ENCODE data around the gene TRIM71.
"Not testable (repeated sequence)": the region's sequence is repeated elsewhere in the genome, so short reads cannot be mapped to it uniquely, and the experiment has no call there.

The TRIM71 gene

DNA sequence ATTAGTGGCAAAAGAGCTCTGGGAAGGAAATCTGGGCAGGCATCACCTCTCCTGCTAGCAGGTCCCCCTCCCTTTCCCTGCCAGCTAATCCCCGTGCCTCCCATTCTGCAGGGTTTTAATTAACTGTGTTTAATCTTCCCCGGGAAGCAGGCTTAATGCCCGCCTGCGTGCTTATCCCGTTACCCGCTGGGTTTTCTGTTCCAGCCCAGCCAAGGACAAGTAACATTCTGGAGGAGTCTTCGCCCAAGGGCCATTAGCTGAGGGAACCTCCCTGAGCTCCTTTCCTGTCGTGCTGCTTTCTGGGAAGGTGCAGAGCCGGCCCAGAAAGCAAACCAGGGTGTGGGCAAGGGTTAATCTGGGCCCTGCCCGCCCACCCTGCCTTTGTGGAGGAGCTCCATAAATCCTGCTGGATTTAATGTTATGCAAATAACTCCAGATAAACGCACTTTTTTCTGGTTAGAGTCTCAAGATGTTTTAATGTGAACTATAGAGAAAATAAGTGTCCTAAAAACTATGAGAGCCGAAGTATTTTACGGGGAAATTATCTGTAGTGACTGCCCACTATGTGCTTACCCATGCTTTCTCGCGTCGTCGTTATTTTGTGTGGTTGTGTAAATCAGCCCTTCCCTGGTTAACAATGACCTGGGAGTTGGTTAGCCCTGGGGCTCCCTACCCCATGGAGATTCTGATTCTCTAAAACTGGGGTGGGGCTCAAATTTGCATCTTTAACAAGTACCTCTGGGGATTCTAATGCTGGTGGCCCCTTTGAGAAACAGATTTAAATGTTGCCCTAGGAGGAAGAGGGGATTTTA lies 25.9 kb downstream of the TRIM71 start:
- ATAC-seq (replicated peaks) (no peak), DNase-seq (no peak)
- Mint-ChIP-seq H3K27ac (no peak overlapping the region), H3K4me1 (peaks cover 12 to 15% of the 10 kb centered on the region in 2 donors), H3K9me3 (no peaks in the 10 kb centered on the region), H3K27me3 (peaks cover 0 to 5% of the 10 kb centered on the region in 2 donors), H3K36me3 (no peaks in the 10 kb centered on the region), H3K4me3 (no peak overlapping the region)

DNA sequence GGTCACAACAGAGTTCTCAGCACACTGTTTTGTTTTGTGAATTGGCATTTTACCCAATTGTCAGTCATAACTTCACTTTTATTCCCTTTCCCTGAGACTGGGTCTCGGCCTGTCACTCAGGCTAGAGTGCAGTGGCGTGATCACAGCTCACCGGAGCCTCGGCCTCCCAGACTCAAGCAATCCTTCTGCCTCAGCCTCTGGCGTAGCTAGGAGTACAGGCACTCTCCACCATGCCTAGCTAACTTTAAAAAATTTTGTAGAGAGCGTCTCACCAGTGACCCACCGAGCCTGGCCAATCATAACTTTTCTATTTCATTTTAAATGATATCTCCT lies 26.5 kb downstream of the TRIM71 start:
- ATAC-seq (replicated peaks) (no peak), DNase-seq (no peak)
- peaks cover 12 to 15% of the 10 kb centered on the region in 2 donors for H3K4me1 Mint-ChIP-seq
- H3K4me3 Mint-ChIP-seq, result no peak overlapping the region
- H3K9me3 Mint-ChIP-seq, result no peaks in the 10 kb centered on the region
- H3K27ac Mint-ChIP-seq, result no peak overlapping the region
- no peaks in the 10 kb centered on the region for H3K36me3 Mint-ChIP-seq
- H3K27me3 Mint-ChIP-seq, result peaks cover 0 to 5% of the 10 kb centered on the region in 2 donors

DNA sequence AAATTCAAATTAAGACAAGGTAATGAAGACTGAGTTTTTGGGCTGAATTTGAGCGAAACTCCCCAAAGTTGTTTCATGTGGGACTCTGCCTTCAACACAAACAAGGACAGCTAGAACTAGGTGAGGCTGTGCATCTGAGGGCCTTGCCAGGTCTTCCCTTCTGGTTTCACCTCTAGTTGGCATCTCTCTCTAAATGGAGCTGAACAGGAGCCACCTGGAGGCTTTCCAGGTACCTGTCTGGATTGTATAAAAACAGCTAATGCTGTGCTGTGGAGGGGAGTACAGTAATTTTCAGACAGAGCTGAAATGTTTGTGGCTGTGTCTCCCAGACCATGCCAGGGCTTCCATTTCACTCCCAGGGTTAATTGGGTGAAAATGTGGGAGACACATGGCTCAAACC lies 27.1 kb downstream of the TRIM71 start:
- Mint-ChIP-seq H3K36me3 (no peaks in the 10 kb centered on the region), H3K4me3 (no peak overlapping the region), H3K27me3 (peaks cover 0 to 5% of the 10 kb centered on the region in 2 donors), H3K27ac (no peak overlapping the region), H3K4me1 (peaks cover 12 to 15% of the 10 kb centered on the region in 2 donors), H3K9me3 (no peaks in the 10 kb centered on the region)
- ATAC-seq (replicated peaks), result no peak
- no peak for DNase-seq

DNA sequence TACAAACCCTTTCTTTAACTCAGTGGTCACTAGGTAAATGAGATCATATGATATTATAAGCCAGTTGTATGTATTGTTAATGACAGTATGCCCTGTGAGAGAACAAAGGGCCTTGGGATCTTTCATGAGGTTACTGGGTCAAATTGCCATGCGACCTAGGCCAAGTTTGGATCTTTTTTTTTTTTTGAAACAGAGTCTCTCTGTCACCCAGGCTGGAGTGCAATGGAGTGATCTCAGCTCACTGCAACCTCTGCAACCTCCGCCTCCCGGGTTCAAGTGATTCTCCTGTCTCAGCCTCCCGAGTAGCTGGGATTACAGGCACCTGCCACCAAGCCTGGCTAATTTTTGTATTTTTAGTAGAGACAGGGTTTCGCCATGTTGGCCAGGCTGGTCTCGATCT lies 27.7 kb downstream of the TRIM71 start:
- not testable (repeated sequence) for H3K4me3 Mint-ChIP-seq; H3K27me3 Mint-ChIP-seq; ATAC-seq (replicated peaks); H3K9me3 Mint-ChIP-seq; H3K27ac Mint-ChIP-seq; H3K36me3 Mint-ChIP-seq; DNase-seq
- peaks cover 12 to 15% of the 10 kb centered on the region in 2 donors for H3K4me1 Mint-ChIP-seq

DNA sequence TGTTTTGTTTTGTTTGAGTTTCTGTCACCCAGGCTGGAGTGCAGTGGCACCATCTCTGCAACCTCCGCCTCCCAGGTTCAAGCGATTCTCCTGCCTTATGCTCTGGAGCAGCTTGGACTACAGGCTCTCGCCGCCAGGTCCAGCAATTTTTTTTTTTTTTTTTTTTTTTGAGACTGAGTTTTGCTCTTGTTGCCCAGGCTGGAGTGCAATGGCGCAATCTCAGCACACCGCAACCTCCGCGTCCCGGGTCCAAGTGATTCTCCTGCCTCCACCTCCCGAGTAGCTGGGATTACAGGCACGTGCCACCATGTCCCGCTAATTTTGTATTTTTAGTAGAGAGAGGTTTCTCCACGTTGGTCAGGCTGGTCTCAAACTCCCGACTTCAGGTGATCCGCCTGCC lies 29.2 kb downstream of the TRIM71 start:
- ATAC-seq (replicated peaks); H3K36me3 Mint-ChIP-seq; H3K27ac Mint-ChIP-seq; H3K27me3 Mint-ChIP-seq; DNase-seq; H3K9me3 Mint-ChIP-seq; H3K4me3 Mint-ChIP-seq: not testable (repeated sequence)
- H3K4me1 Mint-ChIP-seq, result peaks cover 10 to 11% of the 10 kb centered on the region in 2 donors

DNA sequence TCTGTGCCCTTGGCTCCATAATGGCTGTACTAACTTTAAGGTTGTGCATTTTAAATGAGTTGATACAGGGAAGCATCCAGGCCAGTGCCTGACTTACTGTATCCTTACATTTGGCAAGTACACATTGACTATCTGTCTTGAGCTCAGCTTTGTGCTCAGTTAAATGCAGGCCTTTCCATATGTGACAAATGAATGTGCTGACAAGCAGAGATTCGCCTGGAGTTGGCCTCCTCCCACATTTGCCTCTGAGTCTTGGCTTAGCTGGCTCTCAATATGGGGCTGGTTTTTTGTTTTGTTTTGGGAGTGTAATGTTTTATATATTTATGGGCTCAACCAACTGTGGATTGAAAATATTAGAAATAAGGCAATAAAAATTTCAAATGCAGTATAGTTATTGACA lies 29.7 kb downstream of the TRIM71 start:
- Mint-ChIP-seq H3K4me1 (peaks cover 5 to 6% of the 10 kb centered on the region in 2 donors), H3K36me3 (no peaks in the 10 kb centered on the region), H3K9me3 (no peaks in the 10 kb centered on the region), H3K4me3 (no peak overlapping the region), H3K27me3 (no peaks in the 10 kb centered on the region), H3K27ac (no peak overlapping the region)
- no peak for DNase-seq
- no peak for ATAC-seq (replicated peaks)

DNA sequence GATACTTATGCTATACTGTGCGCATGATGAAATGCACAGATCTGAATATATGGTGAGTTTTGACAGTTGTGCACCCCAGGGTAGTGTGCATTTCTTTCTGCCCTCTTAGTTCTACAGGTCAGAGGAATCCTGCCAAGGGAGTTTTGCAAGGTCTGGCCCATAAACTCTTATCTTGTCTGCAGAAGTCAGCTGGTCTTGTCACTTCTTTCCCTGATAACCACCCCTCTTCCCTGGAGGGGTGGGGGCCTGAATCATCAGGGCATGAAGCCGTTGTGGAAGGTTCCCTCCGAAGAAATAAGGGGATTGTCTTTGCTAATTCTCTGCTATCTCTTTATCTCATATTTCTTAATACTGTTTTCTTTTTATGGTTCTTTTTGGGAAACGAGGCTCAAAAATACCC lies 30.4 kb downstream of the TRIM71 start:
- Mint-ChIP-seq H3K36me3 (no peaks in the 10 kb centered on the region), H3K4me3 (no peak overlapping the region), H3K9me3 (no peaks in the 10 kb centered on the region), H3K4me1 (no peaks in the 10 kb centered on the region), H3K27me3 (no peaks in the 10 kb centered on the region), H3K27ac (no peak overlapping the region)
- no peak for ATAC-seq (replicated peaks)
- DNase-seq, result no peak

DNA sequence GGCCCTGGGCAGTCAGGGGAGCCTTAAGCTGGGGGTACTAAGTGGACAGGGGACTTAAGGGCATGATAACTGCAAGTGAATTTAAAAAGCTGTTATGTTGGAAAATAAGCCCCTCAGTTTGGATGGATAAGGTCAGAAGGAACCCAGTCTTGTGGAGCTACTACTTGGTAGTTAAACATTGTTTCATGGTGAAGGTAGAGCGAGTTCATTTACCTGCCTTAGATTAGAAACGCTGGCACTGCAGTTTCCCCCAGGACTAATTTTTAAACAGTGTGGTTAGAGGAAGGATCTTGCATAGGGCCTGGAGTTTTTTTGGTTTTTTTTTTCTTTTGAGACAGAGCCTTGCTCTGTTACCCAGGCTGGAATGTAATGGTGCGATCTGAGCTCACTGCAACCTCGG lies 31.2 kb downstream of the TRIM71 start:
- Mint-ChIP-seq H3K9me3 (no peaks in the 10 kb centered on the region), H3K27ac (no peak overlapping the region), H3K36me3 (no peaks in the 10 kb centered on the region), H3K27me3 (no peaks in the 10 kb centered on the region), H3K4me3 (no peak overlapping the region), H3K4me1 (no peaks in the 10 kb centered on the region)
- ATAC-seq (replicated peaks) (no peak), DNase-seq (no peak)

DNA sequence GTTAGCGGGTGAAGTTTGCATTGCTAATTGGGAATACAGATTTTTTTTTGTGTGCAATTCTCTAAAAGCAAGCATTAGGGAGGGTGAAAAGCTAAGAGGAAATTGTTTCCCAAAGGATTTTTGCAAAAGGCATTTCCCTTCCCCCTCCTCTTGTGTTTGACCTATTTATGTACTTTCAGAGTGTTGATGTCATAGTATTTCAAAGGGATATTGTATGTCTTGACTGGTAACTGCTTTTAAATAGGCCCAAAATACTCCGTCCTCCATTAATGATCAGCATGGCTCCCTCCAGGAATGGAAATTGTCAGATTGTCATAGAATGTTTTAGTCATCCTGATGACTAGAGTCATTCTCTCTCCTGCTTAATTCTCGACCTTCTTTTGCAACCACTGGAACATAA lies 32.4 kb downstream of the TRIM71 start:
- H3K9me3 Mint-ChIP-seq, result no peaks in the 10 kb centered on the region
- DNase-seq (no peak), ATAC-seq (replicated peaks) (no peak)
- no peaks in the 10 kb centered on the region for H3K4me1 Mint-ChIP-seq
- H3K27ac Mint-ChIP-seq, result no peak overlapping the region
- H3K4me3 Mint-ChIP-seq, result no peak overlapping the region
- no peaks in the 10 kb centered on the region for H3K36me3 Mint-ChIP-seq
- peaks cover 0 to under 1% of the 10 kb centered on the region in 2 donors for H3K27me3 Mint-ChIP-seq

DNA sequence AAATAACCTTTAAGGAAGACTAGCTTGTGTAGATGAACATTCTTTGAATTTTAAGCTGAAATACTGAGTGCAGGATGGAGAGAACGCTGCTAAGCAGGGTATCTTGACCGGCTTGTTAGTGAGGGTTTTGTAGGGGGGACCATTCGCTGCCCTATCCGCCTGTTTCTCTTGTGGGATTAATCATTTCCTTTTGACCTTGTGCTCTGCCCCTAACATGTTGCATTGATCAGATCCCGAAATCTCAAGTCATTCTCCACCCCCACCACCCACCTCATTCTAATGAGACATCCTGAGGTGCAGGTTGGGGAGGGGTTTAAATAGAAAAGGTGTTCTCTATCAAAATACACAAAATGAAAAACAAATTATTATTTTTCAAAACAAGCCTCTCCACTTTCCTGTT lies 32.8 kb downstream of the TRIM71 start:
- H3K27me3 Mint-ChIP-seq, result peaks cover 0 to 4% of the 10 kb centered on the region in 2 donors
- H3K9me3 Mint-ChIP-seq, result no peaks in the 10 kb centered on the region
- H3K36me3 Mint-ChIP-seq, result no peaks in the 10 kb centered on the region
- H3K4me1 Mint-ChIP-seq, result no peaks in the 10 kb centered on the region
- no peak for ATAC-seq (replicated peaks)
- H3K4me3 Mint-ChIP-seq, result no peak overlapping the region
- DNase-seq, result no peak
- no peak overlapping the region for H3K27ac Mint-ChIP-seq

DNA sequence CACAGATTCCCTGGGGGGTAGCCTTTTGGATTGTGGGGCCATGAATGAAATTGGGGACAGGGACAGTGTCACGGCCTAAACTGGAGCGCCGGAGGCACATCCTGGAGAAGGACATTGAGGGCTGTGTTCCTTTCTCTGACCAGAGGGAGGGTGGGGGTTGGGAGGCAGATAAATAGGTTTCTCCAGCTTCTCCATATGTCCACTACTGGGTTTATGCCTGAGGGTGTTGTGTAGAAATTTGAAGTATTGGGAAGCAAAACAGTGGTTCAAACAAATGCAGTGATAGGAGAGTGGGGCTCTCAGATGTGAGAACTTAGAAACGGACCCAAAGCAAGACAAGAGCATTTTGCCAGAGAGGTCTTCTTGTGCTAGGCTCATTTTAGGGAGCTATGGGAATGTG lies 34.3 kb downstream of the TRIM71 start:
- Mint-ChIP-seq H3K27ac (no peak overlapping the region), H3K9me3 (no peaks in the 10 kb centered on the region), H3K4me3 (no peak overlapping the region), H3K36me3 (no peaks in the 10 kb centered on the region), H3K27me3 (peaks cover 4 to 6% of the 10 kb centered on the region in 2 donors), H3K4me1 (no peaks in the 10 kb centered on the region)
- DNase-seq, result no peak
- ATAC-seq (replicated peaks), result no peak

DNA sequence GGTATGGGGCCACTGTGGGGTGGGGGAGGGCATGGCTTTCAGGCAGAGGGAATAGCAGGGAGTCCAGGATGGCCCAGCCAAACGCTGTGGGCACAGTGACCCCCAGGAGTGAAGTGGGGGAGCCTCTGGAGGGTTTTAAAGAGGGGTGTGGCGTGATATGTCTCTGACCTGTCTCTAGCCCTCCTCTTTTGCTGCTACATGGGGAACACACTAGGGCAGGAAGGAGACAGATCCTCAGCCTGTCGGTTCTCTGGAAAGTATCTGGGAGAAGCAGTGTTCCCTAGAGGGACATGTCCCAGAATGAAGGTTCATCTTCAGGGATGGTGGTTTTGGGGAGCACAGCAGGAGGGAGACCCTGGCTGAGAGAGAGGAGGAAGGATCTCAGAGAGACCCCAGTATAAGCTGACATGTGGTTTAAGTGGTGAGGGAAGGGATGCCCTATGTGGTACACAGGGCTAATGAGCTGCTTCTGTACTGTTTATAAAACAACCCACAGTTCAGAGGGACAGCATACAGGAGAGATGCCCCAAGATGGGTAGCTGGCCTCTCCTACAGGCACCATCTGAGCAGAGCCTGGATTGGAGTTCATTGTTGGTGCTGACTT lies 37.7 kb downstream of the TRIM71 start:
- Mint-ChIP-seq H3K9me3 (no peaks in the 10 kb centered on the region), H3K4me3 (no peak overlapping the region), H3K27me3 (peaks cover 4 to 6% of the 10 kb centered on the region in 2 donors), H3K36me3 (no peaks in the 10 kb centered on the region), H3K4me1 (no peaks in the 10 kb centered on the region), H3K27ac (no peak overlapping the region)
- ATAC-seq (replicated peaks) (no peak), DNase-seq (no peak)

DNA sequence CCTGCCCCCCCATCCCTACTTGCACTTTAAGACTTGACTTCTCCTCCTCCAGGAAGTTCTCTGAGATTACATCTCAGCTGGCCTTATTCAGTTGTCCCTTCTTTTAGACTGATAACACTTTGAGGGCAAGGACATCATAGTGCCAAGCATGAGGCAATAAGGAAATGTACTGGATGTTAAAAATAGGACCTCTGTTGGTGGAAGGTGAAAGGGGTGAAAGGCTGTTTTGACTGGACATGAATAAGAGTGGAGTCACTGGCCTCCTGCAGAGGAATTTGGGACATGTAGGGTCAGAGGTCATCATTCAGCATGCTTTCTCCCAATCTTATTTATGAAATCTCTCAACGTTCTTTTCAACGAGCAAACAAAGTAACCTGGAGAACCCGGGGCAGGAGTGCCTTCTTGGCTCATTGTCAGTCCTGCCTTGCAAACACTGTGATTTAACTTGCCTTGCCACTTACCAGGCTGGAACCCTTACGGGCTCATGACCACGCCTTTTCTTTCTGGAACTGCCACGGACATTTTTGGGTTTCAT lies 38.6 kb downstream of the TRIM71 start:
- DNase-seq (no peak), ATAC-seq (replicated peaks) (no peak)
- Mint-ChIP-seq H3K36me3 (no peaks in the 10 kb centered on the region), H3K27me3 (peaks cover 4 to 6% of the 10 kb centered on the region in 2 donors), H3K9me3 (no peaks in the 10 kb centered on the region), H3K4me3 (no peak overlapping the region), H3K4me1 (no peaks in the 10 kb centered on the region), H3K27ac (no peak overlapping the region)

DNA sequence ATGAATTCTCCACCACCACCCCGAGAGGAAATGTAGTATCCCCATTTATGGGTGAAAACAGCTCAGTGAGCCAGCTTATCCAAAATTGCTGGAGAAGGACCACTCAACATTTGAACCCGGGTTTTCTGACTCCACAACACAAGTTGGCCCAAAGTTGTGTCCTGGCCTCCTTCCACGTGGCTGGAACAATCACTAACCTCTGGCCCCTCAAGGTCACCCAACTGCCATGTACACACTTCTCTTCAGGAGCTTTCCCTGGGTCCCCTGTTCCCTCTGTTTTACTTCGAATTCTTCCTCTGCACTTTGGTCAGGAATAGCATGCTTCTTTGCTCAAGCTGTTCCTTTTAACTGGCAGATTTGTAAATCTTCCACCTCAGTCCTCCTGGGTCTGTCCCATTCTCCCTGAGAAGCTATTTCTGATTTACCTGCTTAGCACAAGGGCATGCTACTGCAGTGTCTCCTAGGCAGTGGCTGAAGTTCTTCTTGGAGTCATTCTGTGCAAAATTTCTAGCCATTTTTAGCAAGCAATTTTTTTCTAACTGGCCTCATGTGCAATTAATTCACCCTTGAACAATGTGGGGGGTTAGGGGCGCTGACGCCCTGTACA lies 39.2 kb downstream of the TRIM71 start:
- DNase-seq (no peak), ATAC-seq (replicated peaks) (no peak)
- Mint-ChIP-seq H3K4me1 (no peaks in the 10 kb centered on the region), H3K27ac (peak overlapping the region; percentile 27), H3K4me3 (no peak overlapping the region), H3K9me3 (no peaks in the 10 kb centered on the region), H3K36me3 (no peaks in the 10 kb centered on the region), H3K27me3 (peaks cover 4 to 6% of the 10 kb centered on the region in 2 donors)

DNA sequence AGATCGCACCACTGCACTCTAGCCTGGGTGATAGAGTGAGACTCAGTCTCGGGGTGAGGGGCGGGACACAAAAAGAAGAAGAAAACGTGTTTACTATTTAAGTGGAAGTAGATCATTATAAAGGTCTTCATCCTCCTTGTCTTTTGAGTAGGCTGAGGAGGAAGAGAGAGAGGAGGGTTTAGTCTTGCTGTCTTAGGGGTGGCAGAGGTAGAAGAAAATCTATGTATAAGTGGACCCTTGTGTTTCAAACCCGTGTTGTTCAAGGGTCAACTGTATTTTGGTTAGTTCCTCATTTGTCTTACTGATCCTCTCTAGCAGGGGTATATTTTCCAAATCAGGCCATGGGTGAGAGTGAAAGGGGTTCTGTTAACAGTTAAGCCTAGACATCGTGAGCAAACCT lies 40.1 kb downstream of the TRIM71 start:
- H3K36me3 Mint-ChIP-seq, result no peaks in the 10 kb centered on the region
- peaks cover 4 to 6% of the 10 kb centered on the region in 2 donors for H3K27me3 Mint-ChIP-seq
- H3K27ac Mint-ChIP-seq, result no peak overlapping the region
- no peaks in the 10 kb centered on the region for H3K4me1 Mint-ChIP-seq
- ATAC-seq (replicated peaks) (no peak), DNase-seq (no peak)
- no peak overlapping the region for H3K4me3 Mint-ChIP-seq
- no peaks in the 10 kb centered on the region for H3K9me3 Mint-ChIP-seq

Data from stimulated activated naive B cell treated with anti-CD40 and anti-IgM and Interleukin-4, amounts not matched to agents 10 μg/mL and 1 μg/mL and 100 μg/mL, for 72 hours (primary cell).